ENCODE results near the gene SFI1. TPM values are rescaled to one million over a fixed set of nuclear protein-coding genes. Genes with fewer than 3 reads are reported as not detected.
"Not testable (repeated sequence)": the region's sequence is repeated elsewhere in the genome, so short reads cannot be mapped to it uniquely, and the experiment has no call there.

The SFI1 gene
- total RNA-seq, 2 experiments from 2014 or later, result 147 to 155 TPM

DNA sequence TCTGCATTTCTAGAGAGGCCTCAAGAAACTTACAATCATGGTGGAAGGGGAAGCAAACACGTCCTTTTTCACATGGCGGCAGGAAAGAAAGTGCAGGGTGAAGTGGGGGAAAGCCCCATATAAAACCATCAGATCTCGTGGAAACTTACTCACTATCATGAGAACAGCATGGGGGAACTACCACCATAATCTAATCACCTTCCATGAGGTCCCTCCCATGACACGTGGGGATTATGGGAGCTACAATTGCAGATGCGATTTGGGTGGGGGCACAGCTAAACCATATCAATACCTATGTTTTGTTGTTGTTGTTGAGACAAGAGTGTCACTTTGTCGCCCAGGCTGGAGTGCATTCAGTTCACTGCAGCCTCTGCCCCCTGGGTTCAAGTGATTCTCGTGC lies 29.9 kb downstream of the SFI1 start:
- Mint-ChIP-seq H3K4me3 (no peak overlapping the region), H3K36me3 (ENCODE audit: low read depth) (peaks cover 52% of the 10 kb centered on the region), H3K4me1 (ENCODE audit: low read depth) (peaks cover 65% of the 10 kb centered on the region), H3K9me3 (peaks cover 11% of the 10 kb centered on the region), H3K27ac (peak overlapping the region; percentile 94), H3K27me3 (ENCODE audit: low read depth) (no peaks in the 10 kb centered on the region)
- DNase-seq, result peak; percentile 76
- CTCF ChIA-PET, result no interaction called here
- intact Hi-C loops (cut with micrococcal nuclease), result loop anchor here (1.0 to 10.0 kb wide), 6 partner anchors 11 to 881 kb away; partner anchors contain the start of genes EIF4ENIF1 and PIK3IP1

DNA sequence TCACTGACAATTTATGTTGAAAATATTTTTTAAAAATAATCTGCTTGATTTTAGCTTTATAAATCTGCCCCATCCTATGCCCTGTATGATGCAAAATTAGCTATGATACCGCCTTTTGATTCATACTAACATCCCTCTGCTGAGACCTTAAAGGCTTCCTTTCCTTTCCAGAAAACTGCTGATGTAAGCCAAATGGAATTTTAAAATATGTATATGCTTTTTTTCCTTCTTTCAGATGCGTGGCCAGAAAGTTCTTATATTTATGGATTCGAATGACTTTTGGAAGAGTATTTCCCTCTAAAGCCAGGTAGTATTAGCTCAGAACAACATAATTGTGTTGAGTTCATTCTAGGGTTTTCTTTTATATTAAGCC lies 34.5 kb downstream of the SFI1 start:
- intact Hi-C loops (cut with micrococcal nuclease), result no loop called here
- Mint-ChIP-seq H3K36me3 (ENCODE audit: low read depth) (peaks cover 40% of the 10 kb centered on the region), H3K27me3 (ENCODE audit: low read depth) (no peaks in the 10 kb centered on the region), H3K9me3 (peaks cover 3% of the 10 kb centered on the region), H3K4me1 (ENCODE audit: low read depth) (peaks cover 55% of the 10 kb centered on the region), H3K27ac (peak overlapping the region; percentile 63), H3K4me3 (no peak overlapping the region)
- no peak for DNase-seq
- CTCF ChIA-PET, result no interaction called here

DNA sequence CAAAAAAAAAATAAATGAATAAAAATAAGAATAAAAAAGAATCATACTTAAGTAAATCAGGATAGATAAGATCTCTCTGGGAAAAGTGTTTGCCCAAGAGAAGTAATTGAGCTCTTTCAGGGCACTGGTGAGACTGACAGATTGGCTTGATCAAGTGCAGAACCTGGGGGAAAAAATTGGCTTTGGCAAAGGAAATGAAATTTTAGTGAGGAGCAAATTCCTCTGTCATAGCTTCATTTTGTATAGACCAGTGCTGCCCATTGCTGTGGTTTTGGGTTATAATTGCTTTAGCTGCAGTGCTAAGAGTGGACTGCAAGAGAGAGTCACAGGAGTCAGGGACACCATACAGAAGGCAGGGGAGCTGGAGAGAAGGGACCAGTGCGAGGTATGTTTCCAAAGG lies 35.7 kb downstream of the SFI1 start:
- DNase-seq, result no peak
- Mint-ChIP-seq H3K27ac (peak overlapping the region; percentile 64), H3K36me3 (ENCODE audit: low read depth) (peaks cover 32% of the 10 kb centered on the region), H3K4me3 (no peak overlapping the region), H3K4me1 (ENCODE audit: low read depth) (peaks cover 53% of the 10 kb centered on the region), H3K9me3 (no peaks in the 10 kb centered on the region), H3K27me3 (ENCODE audit: low read depth) (no peaks in the 10 kb centered on the region)
- CTCF ChIA-PET, result interaction anchor here (0.6 kb wide), 1 partner anchor 12 kb away, joined by 3 read pairs; no protein-coding TSS in a partner anchor
- intact Hi-C loops (cut with micrococcal nuclease), result no loop called here

DNA sequence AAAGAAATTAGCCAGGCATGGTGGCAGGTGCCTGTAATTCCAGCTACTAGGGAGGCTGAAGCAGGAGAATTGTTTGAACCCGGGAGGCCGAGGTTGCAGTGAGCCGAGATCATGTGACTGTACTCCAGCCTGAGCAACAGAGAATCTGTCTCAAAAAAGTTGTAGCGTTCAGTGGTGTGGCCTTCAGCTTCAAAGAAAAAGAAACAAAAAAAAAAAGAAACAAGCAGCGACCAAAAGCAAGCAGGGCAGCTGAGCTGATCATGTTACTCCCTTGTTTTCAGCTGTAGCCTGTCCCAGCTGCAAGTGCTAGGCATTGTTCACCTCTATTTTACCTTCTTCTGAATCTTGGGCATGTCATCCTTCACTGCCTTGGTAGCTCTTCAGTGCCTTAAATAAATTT lies 37.0 kb downstream of the SFI1 start:
- Mint-ChIP-seq H3K27me3 (ENCODE audit: low read depth) (no peaks in the 10 kb centered on the region), H3K27ac (peak overlapping the region; percentile 79), H3K4me1 (ENCODE audit: low read depth) (peaks cover 62% of the 10 kb centered on the region), H3K9me3 (no peaks in the 10 kb centered on the region), H3K4me3 (no peak overlapping the region), H3K36me3 (ENCODE audit: low read depth) (peaks cover 31% of the 10 kb centered on the region)
- intact Hi-C loops (cut with micrococcal nuclease), result no loop called here
- DNase-seq, result no peak
- CTCF ChIA-PET, result no interaction called here

DNA sequence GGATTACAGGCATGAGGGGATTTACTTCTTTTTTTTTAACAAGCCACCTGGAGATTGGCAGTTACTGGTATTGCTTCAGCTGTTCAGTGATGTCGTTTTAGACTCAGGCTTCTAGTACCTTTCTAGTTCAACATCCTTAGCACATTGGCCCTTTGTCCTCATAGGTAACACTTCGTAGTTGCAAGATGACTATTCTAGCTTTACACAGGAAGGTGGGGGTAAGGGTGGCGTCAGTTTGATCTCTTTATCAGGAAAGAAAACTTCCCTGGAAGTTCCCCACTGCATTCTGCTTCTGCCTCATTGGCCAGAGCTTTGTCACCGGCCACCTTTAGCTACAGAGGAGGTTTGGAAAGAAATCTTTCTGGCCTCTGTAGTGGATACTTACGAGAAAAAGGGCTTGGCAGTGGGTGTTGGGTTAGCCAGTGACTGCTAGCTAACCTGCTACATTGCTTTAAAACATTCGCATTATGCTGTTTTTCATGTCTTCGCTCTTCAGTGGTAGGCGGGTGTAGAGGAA lies 40.7 kb downstream of the SFI1 start:
- DNase-seq, result peak; percentile 79
- no peaks in the 10 kb centered on the region for H3K27me3 Mint-ChIP-seq (ENCODE audit: low read depth)
- peak overlapping the region; percentile 89 for H3K27ac Mint-ChIP-seq
- intact Hi-C loops (cut with micrococcal nuclease), result loop anchor here (1.0 kb wide), 5 partner anchors 11 to 364 kb away; partner anchors contain the start of genes EIF4ENIF1 and SFI1
- peaks cover 32% of the 10 kb centered on the region for H3K36me3 Mint-ChIP-seq (ENCODE audit: low read depth)
- peaks cover 64% of the 10 kb centered on the region for H3K4me1 Mint-ChIP-seq (ENCODE audit: low read depth)
- H3K4me3 Mint-ChIP-seq, result peak overlapping the region; percentile 8
- CTCF ChIA-PET, result interaction anchor here (0.6 to 1.4 kb wide), 6 partner anchors 20 to 244 kb away, joined by 3 to 4 read pairs (median 4); no protein-coding TSS in a partner anchor
- no peaks in the 10 kb centered on the region for H3K9me3 Mint-ChIP-seq

DNA sequence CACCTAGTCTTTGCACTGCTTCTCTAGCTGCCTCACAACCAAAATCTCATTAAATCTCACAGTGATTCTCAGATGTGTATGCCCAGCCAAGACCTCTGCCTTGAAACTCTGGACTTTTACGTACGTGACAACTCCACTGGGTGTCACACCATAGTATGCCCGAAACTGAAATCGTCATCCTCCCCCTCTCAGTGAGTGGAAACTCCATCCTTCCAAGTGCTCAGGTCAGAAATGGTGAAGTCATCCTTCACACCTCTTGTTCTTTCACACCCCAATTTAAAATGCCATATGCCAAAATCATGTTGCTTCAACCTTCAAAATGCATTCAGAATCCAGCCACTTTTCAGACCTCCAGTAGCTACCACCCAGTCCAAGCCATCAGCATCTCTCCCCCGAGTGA lies 42.5 kb downstream of the SFI1 start:
- intact Hi-C loops (cut with micrococcal nuclease), result no loop called here
- Mint-ChIP-seq H3K27me3 (ENCODE audit: low read depth) (no peaks in the 10 kb centered on the region), H3K4me3 (peak overlapping the region; percentile 1), H3K27ac (peak overlapping the region; percentile 89), H3K4me1 (ENCODE audit: low read depth) (peaks cover 50% of the 10 kb centered on the region), H3K9me3 (no peaks in the 10 kb centered on the region), H3K36me3 (ENCODE audit: low read depth) (peaks cover 25% of the 10 kb centered on the region)
- DNase-seq, result peak; percentile 61
- CTCF ChIA-PET, result interaction anchor here (1.4 kb wide), 1 partner anchor 50 kb away, joined by 4 read pairs; no protein-coding TSS in a partner anchor

DNA sequence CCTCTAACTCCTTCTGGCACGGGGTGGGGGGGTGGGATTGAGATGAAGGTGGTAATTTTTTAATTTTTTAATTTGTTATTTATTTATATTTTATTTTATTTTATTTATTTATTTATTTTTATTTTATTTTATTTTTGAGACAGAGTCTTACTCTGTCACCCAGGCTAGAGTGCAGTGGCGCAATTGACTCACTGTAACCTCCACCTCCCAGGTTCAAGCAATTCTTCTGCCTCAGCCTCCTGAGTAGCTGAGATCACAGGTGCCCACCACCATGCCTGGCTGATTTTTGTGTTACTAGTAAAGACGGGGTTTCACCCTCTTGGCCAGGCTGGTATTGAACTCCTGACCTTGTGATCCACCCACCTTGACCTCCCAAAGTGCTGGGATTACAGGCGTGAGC lies 43.8 kb downstream of the SFI1 start:
- H3K27me3 Mint-ChIP-seq (ENCODE audit: low read depth); H3K4me3 Mint-ChIP-seq; H3K9me3 Mint-ChIP-seq; intact Hi-C loops (cut with micrococcal nuclease); CTCF ChIA-PET: not testable (repeated sequence)
- Mint-ChIP-seq H3K4me1 (ENCODE audit: low read depth) (peaks cover 48% of the 10 kb centered on the region), H3K36me3 (ENCODE audit: low read depth) (peaks cover 23% of the 10 kb centered on the region), H3K27ac (peak overlapping the region; percentile 59)
- peak; percentile 28 for DNase-seq

DNA sequence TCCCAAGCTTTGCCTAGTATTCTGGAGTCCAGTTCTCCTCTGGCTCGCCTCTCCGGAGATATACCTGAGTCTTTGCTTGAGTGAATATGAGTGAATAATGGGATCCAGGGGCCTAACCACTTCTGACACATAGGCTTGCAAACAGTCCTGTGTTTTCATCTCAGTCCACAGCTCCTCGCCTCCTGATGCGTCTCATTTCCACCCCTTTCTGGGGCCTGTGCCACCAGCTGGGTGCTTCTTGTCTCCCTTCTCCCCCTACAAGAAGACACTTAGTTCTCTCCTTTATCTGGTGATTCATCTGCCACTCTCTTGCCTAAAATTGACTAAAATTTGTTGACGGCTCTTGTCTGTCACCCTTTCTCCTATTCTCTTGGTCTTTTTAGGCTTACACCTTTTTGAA lies 44.6 kb downstream of the SFI1 start:
- no peak for DNase-seq
- Mint-ChIP-seq H3K27ac (peak overlapping the region; percentile 59), H3K4me3 (no peak overlapping the region), H3K36me3 (ENCODE audit: low read depth) (peaks cover 25% of the 10 kb centered on the region), H3K4me1 (ENCODE audit: low read depth) (peaks cover 45% of the 10 kb centered on the region), H3K9me3 (no peaks in the 10 kb centered on the region), H3K27me3 (ENCODE audit: low read depth) (no peaks in the 10 kb centered on the region)
- CTCF ChIA-PET, result no interaction called here
- intact Hi-C loops (cut with micrococcal nuclease), result no loop called here

DNA sequence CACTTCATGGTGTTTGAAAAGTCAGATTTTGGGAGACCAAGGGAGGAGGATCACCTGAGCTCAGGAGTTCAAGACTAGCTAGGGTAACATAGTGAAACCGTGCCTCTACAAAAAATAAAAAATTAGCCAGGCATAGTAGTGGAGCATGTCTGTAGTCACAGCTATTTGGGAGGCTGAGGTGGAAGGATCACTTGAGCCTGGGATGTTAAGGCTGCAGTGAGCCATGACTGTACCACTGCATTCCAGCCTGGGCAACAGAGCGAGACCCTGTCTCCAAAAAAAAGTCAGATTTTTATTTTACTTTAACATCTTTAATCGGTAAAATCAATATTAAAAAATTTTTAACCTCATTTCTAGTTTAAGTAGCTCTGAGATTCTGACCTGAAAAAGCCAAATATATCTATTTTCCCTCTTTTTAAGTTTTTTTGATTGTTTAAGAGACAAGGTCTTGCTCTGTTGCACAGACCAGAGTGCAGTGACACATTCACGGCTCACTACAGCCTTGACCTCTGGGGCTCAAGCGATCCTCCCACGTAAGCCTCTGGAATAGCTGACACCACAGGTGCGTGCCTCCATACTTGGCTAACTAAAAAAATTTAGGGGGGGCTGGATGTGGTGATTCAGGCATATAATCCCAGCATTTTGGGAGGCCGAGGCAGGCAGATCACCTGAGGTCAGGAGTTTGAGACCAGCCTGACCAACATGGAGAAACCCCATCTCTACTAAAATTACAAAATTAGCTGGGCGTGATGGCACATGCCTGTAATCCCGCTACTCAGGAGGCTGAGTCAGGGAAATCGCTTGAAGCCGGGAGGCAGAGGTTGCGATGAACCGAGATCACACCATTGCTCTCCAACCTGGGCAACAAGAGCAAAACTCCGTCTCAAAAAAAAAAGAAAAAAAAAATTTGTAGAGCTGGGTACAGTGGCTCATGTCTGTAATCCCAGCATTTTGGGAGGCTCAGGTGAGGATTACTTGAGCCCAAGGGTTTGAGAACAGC lies 48.4 kb downstream of the SFI1 start:
- Mint-ChIP-seq H3K27ac (no peak overlapping the region), H3K4me1 (ENCODE audit: low read depth) (peaks cover 23% of the 10 kb centered on the region), H3K4me3 (no peak overlapping the region), H3K27me3 (ENCODE audit: low read depth) (no peaks in the 10 kb centered on the region), H3K36me3 (ENCODE audit: low read depth) (peaks cover 32% of the 10 kb centered on the region), H3K9me3 (no peaks in the 10 kb centered on the region)
- DNase-seq, result no peak
- CTCF ChIA-PET, result interaction anchor here (0.6 to 2.2 kb wide), 3 partner anchors 12 to 121 kb away, joined by 3 to 5 read pairs (median 4); no protein-coding TSS in a partner anchor
- intact Hi-C loops (cut with micrococcal nuclease), result no loop called here

DNA sequence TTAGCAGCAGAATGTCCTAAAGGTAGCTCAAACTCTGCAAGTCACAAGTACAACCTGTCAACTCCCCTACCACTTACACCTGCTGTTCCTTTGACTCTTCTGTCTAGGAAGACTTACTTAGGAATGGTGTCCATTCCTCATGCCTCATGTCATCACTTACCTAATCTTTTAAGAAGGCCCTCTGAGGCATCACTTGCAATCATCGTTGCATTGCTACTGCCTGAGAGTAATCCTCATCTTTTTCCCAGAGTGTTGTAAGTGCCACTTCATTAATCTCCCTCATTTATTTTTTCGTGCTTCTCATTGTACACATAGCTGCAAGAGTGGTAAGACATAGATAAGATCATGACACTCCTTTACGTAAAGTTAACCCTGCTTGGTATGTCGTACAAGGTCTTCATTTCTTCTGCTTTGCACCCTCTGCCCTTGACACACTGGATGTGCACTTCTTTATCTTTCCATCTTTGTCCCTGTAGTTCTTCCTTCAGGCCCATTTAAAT lies 54.6 kb downstream of the SFI1 start:
- CTCF ChIA-PET, result no interaction called here
- H3K9me3 Mint-ChIP-seq, result no peaks in the 10 kb centered on the region
- intact Hi-C loops (cut with micrococcal nuclease), result no loop called here
- H3K27ac Mint-ChIP-seq, result no peak overlapping the region
- H3K36me3 Mint-ChIP-seq (ENCODE audit: low read depth), result peaks cover 33% of the 10 kb centered on the region
- no peak for DNase-seq
- H3K27me3 Mint-ChIP-seq (ENCODE audit: low read depth), result no peaks in the 10 kb centered on the region
- H3K4me1 Mint-ChIP-seq (ENCODE audit: low read depth), result peaks cover 23% of the 10 kb centered on the region
- no peak overlapping the region for H3K4me3 Mint-ChIP-seq

DNA sequence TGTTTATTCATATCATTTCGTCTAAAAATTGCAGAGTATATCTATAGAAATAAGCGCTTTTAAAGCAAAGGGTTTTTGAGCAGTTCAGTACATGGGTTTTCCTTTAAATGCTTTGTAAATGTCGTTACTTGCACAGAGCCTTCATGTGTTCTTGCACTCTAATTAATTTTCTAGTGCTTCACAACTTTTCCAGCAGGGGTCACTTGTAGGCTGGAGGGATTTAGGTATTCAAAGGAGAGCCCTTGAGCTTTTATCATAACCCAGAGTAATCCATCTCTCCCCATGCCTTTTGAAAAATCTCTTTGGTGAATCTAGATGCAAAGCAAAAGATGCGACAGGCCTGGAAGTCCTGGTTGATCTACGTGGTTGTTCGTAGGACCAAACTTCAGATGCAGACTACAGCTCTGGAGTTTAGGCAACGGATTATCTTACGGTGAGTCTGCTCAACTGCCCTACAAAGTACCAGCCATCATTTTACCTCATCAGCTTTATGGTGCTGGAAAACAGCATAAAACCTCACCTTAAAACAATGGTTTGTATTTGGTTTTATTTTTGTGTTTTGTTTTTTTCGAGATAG lies 60.4 kb downstream of the SFI1 start:
- H3K4me1 Mint-ChIP-seq (ENCODE audit: low read depth), result peaks cover 8% of the 10 kb centered on the region
- peaks cover 16% of the 10 kb centered on the region for H3K36me3 Mint-ChIP-seq (ENCODE audit: low read depth)
- H3K27me3 Mint-ChIP-seq (ENCODE audit: low read depth), result no peaks in the 10 kb centered on the region
- no peak overlapping the region for H3K27ac Mint-ChIP-seq
- intact Hi-C loops (cut with micrococcal nuclease), result loop anchor here (1.0 kb wide), 1 partner anchor 78 kb away; no protein-coding TSS in a partner anchor
- H3K4me3 Mint-ChIP-seq, result no peak overlapping the region
- DNase-seq, result peak; percentile 16
- no peaks in the 10 kb centered on the region for H3K9me3 Mint-ChIP-seq
- CTCF ChIA-PET, result interaction anchor here (0.6 to 2.7 kb wide), 16 partner anchors 9 to 104 kb away, joined by 3 to 14 read pairs (median 4); no protein-coding TSS in a partner anchor

DNA sequence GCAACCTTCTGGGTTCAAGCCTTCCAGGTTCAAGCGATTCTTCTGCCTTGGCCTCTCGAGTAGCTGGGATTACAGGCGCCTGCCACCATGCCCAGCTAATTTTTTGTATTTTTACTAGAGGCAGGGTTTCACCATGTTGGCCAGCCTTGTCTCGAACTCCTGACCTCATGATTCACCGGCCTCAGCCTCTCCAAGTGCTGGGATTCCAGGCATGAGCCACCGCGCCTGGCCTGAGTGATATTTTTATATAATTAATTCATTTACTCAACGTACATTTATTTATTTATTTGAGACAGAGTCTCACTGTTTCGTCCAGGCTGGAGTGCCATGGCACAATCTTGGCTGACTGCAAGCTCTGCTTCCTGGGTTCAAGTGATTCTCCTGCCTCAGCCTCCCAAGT lies 62.2 kb downstream of the SFI1 start:
- H3K27me3 Mint-ChIP-seq (ENCODE audit: low read depth); H3K27ac Mint-ChIP-seq; CTCF ChIA-PET; H3K4me1 Mint-ChIP-seq (ENCODE audit: low read depth); H3K9me3 Mint-ChIP-seq; DNase-seq; intact Hi-C loops (cut with micrococcal nuclease); H3K4me3 Mint-ChIP-seq: not testable (repeated sequence)
- H3K36me3 Mint-ChIP-seq (ENCODE audit: low read depth), result peaks cover 19% of the 10 kb centered on the region
